GM10847 (cell line): ENCODE measurements around the gene DNM2.

Experiments used
- POLR2A ChIP-seq: IDR thresholded peaks from 2 replicates; pipeline ENCODE4 v1.6.1; 2011; ENCODE audit not compliant: insufficient read length; ENCODE audit errors: extremely low read depth

DNM2 gene

DNA sequence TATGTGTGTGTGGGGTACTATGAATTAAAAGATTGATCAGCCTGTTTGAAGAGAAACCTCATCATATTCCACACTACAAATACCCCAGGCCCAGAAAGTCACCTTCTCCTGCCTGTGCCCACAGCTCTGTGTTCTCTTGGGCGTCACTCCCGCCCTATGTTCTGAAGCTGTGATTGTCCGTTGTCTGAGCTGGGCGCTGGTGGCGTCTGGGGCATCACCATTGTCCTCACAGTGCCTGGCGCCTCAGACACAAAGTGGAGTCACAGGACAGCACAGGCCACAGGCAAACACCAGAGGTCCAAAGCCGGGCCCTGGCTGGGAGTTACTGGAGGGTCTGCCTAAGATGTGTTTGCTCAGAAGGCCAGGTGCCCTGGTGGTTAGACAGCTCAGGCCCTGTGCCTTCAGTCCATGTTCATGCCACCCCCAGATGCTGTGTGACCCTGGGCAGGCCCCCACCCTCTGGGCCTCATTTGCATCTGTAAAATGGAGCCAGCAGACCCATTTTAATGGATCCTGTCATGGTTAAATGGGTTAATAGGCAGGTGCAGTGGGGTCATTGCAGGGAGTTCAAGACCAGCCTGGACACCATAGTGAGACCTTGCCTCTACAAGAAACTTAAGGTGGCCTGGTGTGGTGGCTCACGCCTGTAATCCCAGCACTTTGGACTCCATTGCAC, 34.5 kb downstream of the DNM2 start:
- TF ChIP-seq POLR2A = no peak

DNA sequence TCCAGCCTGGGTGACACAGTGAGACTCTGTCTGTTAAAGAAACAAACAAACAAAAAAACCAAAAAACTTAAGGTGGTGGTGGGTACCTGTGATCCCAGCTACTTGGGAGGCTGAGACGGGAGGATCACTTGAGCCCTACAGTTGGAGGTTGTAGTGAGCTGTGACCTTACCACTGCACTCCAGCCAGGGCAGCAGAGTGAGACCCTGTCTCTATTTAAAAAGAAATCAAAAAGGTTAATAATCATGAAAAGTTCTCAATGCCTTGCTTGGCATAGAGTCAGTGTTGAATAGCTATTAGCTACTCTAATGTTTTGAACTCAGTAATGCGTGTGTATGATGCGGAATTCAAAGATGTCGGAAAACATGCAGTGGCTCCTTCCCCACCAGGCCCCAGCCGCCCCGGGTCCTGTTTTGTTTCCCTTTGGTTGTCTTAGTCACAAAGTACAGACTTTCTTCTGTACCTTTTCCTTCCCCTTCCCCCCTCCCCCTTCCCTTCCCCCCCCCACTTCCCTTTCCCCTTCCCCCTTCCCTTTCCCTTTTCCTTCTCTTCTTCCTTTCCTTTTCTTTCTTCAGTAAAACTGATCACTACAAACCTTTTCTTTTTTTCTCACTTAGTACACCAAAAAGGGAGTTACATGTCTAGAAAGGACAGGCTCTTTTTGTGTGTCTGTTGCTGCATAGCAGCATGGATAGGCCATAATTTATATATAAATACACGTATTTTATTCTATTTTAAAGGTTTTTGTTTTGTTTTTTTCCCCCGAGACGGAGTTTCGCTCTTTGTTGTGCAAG, 35.2 kb downstream of the DNM2 start:
- TF ChIP-seq POLR2A = no peak

DNA sequence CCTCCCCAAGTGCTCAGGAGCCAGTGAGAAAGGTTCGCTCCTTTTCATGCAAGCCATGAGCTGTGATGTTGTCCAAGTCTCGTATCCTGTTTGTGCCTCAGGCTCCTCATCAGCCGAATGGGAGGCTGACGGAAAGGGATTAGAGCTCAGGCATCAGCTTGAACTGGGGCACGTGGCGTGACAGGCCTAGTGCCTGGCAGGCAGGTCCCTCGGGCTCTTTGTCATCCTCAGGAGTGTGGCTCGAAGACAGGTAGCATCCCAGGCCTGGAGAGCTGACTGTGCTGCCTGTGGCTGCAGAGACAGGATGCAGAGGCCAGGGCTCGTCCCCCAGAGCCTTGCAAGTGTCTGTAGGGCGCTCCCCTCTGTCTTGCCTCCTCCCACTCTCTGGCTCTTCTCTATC, 38.5 kb downstream of the DNM2 start:
- TF ChIP-seq POLR2A = no peak

DNA sequence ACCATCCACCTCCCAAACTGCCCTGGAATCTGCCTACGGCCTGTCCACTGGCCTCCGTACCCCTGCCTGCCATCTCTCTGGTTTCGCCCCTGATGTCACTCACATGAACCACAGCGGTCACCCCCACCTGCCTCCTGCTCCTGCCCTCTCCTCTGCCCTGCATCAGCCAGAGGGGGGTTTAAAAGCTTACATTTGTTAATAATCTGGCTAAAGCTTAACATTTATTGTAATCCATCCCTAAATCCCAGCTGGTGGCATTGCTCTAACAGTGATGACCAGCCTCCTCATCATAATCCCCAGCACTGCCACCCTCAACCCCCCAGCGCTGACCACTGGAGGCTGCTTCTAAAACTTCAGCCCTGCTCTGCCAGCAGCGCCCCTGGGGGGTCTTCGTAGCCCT, 38.9 kb downstream of the DNM2 start:
- no peak for TF ChIP-seq POLR2A

DNA sequence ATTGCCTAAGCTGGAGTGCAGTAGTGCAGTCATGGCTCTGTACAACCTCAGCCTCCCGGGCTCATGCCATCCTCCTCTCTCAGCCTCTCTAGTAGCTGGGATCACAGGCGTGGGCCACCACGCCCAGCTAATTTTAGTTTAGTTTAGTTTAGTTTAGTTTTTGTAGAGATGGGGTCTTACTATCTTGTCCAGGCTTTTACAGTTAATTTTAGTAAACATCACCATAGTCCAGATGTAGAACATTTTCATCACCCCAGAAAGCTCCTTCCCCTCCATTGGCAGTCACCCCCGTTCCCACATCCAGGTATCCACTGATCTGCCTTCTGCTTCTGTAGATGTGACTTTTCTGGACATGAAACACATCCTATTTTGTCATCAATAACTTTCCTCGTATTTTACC, 41.1 kb downstream of the DNM2 start:
- TF ChIP-seq POLR2A = no peak

DNA sequence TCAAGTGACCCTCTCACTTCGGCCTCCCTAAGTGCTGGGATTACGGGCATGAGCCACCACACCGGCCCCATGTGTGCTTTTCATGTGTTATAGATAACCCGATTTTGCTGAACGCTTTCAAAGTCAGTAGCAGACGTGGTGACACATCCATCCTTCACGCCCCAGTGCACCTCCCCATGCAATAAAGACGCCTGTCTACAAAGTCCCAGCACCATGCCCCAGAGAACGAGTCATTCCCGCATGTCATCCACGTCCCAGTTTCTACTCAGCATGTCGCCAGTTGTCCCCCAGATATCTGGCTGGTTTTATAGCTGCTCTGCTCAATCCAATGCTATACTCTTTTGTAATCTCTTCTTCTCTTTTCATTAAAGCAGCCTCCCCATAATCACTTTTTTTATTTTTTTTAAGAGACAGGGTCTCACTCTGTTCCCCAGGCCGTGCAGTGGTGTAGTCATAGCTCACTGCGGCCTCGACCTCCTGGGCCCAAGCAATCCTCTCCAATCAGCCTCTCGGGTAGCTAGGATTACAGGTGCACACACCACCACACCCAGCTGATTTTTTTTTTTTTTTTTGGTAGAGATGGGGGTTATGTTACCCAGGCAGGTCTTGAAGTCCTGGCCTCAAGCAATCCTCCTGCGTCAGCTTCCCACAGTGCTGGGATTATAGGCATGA, 42.5 kb downstream of the DNM2 start:
- no peak for TF ChIP-seq POLR2A

DNA sequence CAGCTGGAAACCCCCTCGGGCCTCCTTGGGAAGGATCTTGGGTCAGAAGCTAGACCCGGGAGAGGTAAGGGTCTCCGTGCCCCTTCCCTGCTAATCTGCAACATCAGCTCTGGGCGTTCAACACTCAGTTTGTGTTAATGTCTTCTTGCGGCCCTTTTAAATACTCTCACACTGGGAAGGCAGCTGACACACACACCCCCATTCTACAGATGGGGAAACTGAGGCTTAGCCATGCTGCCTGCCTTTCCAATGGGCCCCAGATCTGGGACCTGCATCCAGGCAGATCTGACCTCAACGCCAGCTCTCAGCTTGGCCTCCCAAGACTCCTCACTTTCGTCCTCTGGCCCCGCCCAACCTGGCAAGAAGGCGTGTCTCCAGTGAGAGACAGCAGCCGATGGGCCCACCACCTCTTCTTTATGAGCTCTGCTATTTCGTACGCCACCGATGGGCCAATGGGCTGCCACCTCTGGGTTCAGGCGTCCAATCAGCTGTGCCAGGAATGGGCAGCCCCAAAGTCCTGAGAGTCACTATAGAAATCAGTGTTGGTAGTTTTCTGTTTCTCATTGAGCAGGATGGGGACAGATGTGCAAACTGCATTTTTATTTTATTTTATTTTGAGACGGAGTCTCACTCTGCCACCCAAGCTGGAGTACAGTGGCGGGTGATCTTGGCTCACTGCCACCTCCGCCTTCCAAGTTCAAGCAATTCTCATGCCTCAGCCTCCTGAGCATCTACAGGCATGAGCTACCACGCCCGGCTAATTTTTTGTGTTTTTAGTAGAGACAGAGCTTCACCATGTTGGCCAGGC, 43.8 kb downstream of the DNM2 start:
- no peak for TF ChIP-seq POLR2A

DNA sequence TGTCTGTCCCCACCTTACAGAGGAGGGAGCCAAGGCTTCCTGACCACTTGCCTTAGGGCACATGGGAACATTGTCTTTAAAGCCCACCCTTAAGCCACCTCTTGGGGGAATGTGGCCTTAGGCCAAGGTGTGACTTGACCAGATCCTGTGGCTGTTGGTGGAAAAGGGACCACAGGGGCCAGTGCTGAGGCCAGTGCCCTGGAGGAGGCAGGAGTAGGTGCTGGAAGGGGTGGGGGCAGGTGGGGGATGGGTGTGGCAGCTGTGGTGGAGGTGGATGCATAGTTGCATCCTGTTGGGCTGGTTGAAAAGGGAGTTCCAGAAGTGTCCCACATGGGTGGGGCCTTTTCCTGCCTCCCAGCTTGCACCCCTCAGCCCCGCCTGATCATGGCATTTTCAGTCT, 44.8 kb downstream of the DNM2 start:
- TF ChIP-seq POLR2A = no peak

DNA sequence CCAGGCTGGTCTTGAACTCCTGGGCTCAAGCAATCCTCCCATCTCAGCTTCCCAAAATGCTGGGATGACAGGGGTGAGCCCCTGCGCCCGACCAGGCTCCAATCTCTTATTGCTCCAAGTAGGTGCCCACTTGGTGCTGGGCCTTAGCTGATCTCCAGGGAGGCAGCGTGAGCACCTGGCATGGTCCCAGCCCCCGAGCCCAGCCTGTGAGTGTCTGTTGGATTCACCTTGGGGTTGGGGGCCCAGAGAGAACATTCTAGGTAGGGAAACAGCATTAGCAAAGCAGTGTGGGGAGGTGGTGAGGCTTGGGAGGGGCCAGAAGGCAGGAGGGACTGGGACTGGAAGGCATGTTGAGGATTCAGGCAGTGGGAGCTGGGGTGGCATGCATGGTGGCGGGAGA, 45.5 kb downstream of the DNM2 start:
- no peak for TF ChIP-seq POLR2A

DNA sequence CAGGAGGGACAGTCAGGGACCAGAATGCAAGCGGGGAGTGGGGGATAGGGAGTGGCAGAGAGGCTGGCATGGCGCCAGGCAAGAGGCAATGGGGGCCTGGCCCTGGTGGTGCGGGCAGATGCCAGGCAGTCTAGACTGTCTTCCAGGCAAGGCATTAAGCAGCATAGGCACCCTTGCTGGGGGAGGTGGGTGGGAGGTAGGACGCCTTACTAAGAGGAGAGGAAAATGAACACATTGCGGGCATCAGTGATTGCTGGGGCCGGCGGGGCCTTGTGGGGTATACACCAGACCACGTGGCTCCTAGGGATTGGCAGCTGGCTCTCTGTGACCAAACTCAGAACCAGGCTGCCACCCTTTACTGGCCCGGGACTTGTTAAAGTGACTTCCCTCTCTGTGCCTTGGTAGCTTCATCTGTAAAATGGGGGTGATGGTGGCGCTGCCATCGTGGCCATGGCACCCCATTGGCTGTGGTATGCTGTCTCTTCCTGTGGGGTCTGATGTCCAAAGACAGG, 46.0 kb downstream of the DNM2 start:
- TF ChIP-seq POLR2A = no peak

DNA sequence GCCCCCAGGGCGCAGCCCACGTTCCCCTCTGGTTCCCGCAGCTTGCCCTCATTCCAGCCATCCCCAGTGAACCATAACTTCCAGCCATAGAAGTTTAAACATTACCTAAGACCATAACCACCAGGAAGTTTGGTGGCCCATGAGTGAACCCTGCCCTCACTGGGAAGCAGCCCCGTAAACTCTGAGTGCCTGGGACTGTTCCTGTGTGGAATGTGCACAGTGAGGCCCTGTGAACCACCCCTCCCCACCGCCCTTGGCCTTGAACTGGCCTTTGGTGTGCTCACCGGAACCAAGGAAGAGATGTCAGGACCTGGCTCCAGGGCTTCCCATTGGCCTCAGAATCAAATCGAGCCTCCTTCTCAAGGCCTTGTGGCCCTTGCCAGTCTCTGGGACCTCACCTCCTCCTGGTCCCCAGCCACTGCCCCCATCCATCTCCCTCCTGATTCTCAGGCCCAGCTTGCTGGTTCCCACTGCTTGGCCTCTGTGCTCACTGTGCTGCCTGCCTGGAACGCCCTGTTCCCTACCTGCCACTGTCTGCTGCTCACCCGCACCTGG, 46.5 kb downstream of the DNM2 start:
- TF ChIP-seq POLR2A = no peak

DNA sequence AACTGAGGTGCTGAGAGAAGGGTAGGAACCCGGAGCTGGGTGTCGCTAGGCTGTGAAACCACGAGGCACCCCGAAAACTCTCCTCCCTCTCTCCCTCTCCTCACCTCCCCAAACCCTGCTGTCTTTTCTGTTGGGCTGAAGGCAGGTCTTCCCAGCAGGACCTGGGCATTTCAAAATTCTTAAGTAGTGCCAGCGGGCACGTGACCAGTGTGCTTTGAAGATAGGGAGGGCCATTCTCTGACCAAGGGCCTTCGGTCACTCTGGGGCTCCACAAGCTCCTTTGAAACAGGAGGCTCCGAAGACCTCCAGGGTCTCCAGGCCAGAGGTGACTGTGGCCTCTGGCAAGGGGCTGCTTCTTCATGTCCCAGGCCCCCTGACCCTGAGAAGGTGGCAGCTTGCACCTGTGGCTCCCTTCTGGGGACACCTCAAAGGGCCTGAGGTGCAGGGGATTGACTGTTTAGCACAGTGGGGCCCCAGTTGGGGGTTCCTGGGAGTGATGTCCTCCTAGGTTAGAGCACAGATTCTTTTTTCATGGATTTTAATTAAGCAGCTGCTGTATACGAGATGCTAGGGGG, 48.3 kb downstream of the DNM2 start:
- no peak for TF ChIP-seq POLR2A

DNA sequence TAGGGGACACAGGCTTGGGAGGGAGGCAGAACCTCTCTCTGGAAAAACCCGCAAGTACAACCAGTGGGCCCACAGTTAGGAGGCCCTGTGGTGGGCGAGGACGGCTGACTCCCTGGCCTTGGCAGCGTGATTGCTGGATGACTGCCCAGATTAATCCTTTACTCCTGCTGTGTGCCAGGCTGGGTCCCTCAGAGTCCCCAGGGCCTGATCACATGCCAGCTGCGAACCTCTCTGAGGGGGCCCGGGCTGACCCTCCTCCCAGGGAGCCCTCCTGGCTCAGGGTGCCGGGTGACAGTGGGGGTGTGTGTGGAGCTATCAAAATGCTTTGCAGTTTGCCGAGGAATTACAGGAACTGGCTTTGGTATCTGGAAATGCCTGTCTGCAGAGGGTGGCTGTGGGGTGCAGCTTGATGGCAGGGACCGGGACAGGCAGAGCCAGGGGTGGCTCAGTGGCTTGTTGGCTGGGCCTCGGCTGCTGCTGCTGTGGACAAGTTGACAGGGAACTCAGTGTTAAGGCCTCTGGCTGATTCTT, 48.9 kb downstream of the DNM2 start:
- TF ChIP-seq POLR2A = no peak

DNA sequence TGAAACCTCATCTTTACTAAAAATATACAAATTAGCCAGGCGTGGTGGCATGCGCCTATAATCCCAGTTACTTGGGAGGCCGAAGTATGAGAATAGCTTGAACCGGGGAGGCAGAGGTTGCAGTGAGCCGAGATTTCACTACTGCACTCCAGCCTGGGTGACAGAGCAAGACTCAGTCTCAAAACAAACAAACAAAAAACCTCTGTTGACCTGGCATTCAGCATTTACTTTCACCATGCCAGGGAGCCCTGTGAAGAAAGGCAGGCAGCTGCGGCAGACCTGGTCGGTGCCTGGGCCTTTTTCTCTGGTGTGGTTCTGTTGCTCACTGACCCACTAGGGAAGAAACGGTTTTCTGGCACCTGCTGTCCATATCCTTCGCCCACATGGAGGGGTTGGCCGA, 49.8 kb downstream of the DNM2 start:
- TF ChIP-seq POLR2A = no peak
